ENCODE results near the gene SMCO2.

GRCh38 chr12:27523305-27523641, 76.7 kb downstream of the SMCO2 start:
- TF ChIP-seq CTCF (conservative IDR thresholded peaks at IDR 0.05; ENCODE audit: low read depth, low read length) (no peak), POLR2A (IDR thresholded peaks at IDR 0.05; ENCODE audit: low read depth, low read length) (no peak), USF2 (IDR thresholded peaks at IDR 0.05; ENCODE audit: low read depth, low read length) (no peak), RFX5 (IDR thresholded peaks at IDR 0.05; ENCODE audit: low read depth, low read length) (no peak), MAZ (IDR thresholded peaks at IDR 0.05; ENCODE audit: borderline replicate concordance, low read depth, low read length) (no peak), SMC3 (IDR thresholded peaks at IDR 0.05; ENCODE audit: low read depth, low read length) (no peak)
